Cardiac muscle cell (in vitro differentiated cells and primary cell): ENCODE measurements around the gene TRMU. TPM values are rescaled to one million over a fixed set of nuclear protein-coding genes. Genes with fewer than 3 reads are reported as not detected.

Experiments used
- DNase-seq, 2 donors: peaks; one replicate each; pipeline versions ENCODE4 v3.0.0 to v3.0.0-alpha.2; 2010 to 2017; ENCODE audit warnings: low read depth in 1 of 2, low spot score in 1 of 2
- H3K27ac ChIP-seq: fragments of 200-600 bp; sonication (generic); 2 replicates; pipeline ENCODE4 v1.5.1; 2016
- H3K27me3 ChIP-seq: fragments of 200-600 bp; sonication (generic); 2 replicates; pipeline ENCODE4 v1.6.0; 2016; ENCODE audit warnings: control low read depth
- H3K36me3 ChIP-seq: fragments of 200-600 bp; sonication (generic); 2 replicates; pipeline ENCODE4 v1.5.1; 2016; ENCODE audit warnings: control low read depth
- H3K4me1 ChIP-seq: fragments of 200-600 bp; sonication (generic); 2 replicates; pipeline ENCODE4 v1.8.1; 2017; ENCODE audit warnings: low read depth, mild to moderate bottlenecking, mixed run types
- H3K4me3 ChIP-seq: fragments of 200-600 bp; sonication (generic); 2 replicates; pipeline ENCODE4 v1.5.1; 2016; ENCODE audit warnings: mild to moderate bottlenecking
- H3K9me3 ChIP-seq: fragments of 200-600 bp; sonication (generic); 2 replicates; pipeline ENCODE4 v1.5.1; 2017; ENCODE audit warnings: low read depth, mild to moderate bottlenecking, control low read depth
- CTCF ChIP-seq: IDR thresholded peaks from 2 replicates; pipeline ENCODE4 v1.5.1; 2012; ENCODE audit warnings: low read depth, mild to moderate bottlenecking, low read length
- polyA plus RNA-seq: library from polyadenylated mRNA; unstranded; fragments of >200 nt; fragmentation: Nextera tagmentation; extraction: Ambion mirVana; gene quantifications from 2 replicates; pipeline ENCODE4 v1.2.1, GENCODE V29; 2016
- total RNA-seq: library from RNA; depleted of rRNA; stranded (reverse); fragments of >200 nt; gene quantifications from 2 replicates; pipeline ENCODE4 v1.2.3, GENCODE V29; 2016

Gene TRMU
- total and polyA plus RNA-seq, 2 experiments from 2014 or later, result 127 to 130 TPM

GRCh38 chr22:46319319-46319718, 16.2 kb upstream of the TRMU start:
- Histone ChIP-seq H3K9me3 (no peaks in the 10 kb centered on the region), H3K4me3 (no peak overlapping the region), H3K27me3 (no peaks in the 10 kb centered on the region), H3K27ac (no peak overlapping the region), H3K36me3 (no peaks in the 10 kb centered on the region), H3K4me1 (no peaks in the 10 kb centered on the region)
- DNase-seq, result no peak
- no peak for TF ChIP-seq CTCF

GRCh38 chr22:46320166-46320710, 15.3 kb upstream of the TRMU start:
- no peak for DNase-seq
- no peak overlapping the region for H3K4me3 ChIP-seq
- no peak for TF ChIP-seq CTCF
- H3K27ac ChIP-seq, result no peak overlapping the region
- H3K27me3 ChIP-seq, result no peaks in the 10 kb centered on the region
- no peaks in the 10 kb centered on the region for H3K36me3 ChIP-seq
- no peaks in the 10 kb centered on the region for H3K4me1 ChIP-seq
- no peaks in the 10 kb centered on the region for H3K9me3 ChIP-seq

- Histone ChIP-seq H3K27me3 (no peaks in the 10 kb centered on the region), H3K27ac (no peak overlapping the region), H3K9me3 (no peaks in the 10 kb centered on the region), H3K4me1 (no peaks in the 10 kb centered on the region), H3K36me3 (no peaks in the 10 kb centered on the region), H3K4me3 (no peak overlapping the region)
- TF ChIP-seq CTCF, result no peak
- DNase-seq, result no peak
These were observed 14.7 kb upstream of the TRMU start for GRCh38 chr22:46320716-46321386.

GRCh38 chr22:46322711-46323110, 12.8 kb upstream of the TRMU start:
- Histone ChIP-seq H3K27me3 (no peaks in the 10 kb centered on the region), H3K4me3 (no peak overlapping the region), H3K4me1 (no peaks in the 10 kb centered on the region), H3K36me3 (no peaks in the 10 kb centered on the region), H3K9me3 (no peaks in the 10 kb centered on the region), H3K27ac (no peak overlapping the region)
- no peak for TF ChIP-seq CTCF
- DNase-seq, result no peak

GRCh38 chr22:46323162-46323561, 12.4 kb upstream of the TRMU start:
- Histone ChIP-seq H3K27ac (no peak overlapping the region), H3K4me3 (no peak overlapping the region), H3K4me1 (no peaks in the 10 kb centered on the region), H3K36me3 (no peaks in the 10 kb centered on the region), H3K9me3 (no peaks in the 10 kb centered on the region), H3K27me3 (no peaks in the 10 kb centered on the region)
- TF ChIP-seq CTCF, result no peak
- DNase-seq, result no peak
